Subcutaneous adipose tissue (tissue), 4 donors: Measurements from ENCODE around the gene IL1B. TPM values are rescaled to one million over a fixed set of nuclear protein-coding genes. Genes with fewer than 3 reads are reported as not detected.

Experiments used
- total RNA-seq, 4 donors: library from RNA; depleted of rRNA; stranded (reverse); fragments of >200 nt; gene quantifications; one replicate each; pipeline ENCODE4 v1.1.0, GENCODE V29; 2016
- TF ChIP-seq, protein P1 (sequence below): fragments of 450-650 bp; IDR thresholded peaks from one replicate; pipeline ENCODE4 v1.5.1; 2016; ENCODE audit warnings: low read depth, mild to moderate bottlenecking, control low read depth, antibody characterized with exemption, moderate library complexity

IL1B gene
- total RNA-seq, 4 donors from 2014 or later = 1.1 TPM; not detected in 3

DNA sequence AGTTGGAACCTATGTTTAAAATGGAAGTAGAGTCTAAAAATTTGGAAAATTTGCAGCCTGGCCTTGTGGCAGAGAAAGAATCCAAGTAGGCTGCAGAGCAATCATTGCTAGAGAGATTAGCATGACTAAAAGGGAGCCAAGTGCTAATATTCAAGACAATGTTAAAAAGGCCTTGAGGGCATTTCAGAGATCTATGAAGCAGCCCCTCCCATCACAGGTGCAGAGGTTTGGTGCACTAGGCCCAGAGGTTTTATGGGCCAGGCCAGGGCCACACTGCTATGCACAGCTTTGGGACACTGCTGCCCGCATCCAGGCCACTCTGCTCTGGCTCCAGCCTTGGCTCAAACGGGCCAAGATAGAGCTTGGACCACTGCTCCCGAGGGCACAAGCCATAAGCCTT lies 45.6 kb downstream of the IL1B start:
- TF ChIP-seq, protein P1, sequence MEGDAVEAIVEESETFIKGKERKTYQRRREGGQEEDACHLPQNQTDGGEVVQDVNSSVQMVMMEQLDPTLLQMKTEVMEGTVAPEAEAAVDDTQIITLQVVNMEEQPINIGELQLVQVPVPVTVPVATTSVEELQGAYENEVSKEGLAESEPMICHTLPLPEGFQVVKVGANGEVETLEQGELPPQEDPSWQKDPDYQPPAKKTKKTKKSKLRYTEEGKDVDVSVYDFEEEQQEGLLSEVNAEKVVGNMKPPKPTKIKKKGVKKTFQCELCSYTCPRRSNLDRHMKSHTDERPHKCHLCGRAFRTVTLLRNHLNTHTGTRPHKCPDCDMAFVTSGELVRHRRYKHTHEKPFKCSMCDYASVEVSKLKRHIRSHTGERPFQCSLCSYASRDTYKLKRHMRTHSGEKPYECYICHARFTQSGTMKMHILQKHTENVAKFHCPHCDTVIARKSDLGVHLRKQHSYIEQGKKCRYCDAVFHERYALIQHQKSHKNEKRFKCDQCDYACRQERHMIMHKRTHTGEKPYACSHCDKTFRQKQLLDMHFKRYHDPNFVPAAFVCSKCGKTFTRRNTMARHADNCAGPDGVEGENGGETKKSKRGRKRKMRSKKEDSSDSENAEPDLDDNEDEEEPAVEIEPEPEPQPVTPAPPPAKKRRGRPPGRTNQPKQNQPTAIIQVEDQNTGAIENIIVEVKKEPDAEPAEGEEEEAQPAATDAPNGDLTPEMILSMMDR = no peak

DNA sequence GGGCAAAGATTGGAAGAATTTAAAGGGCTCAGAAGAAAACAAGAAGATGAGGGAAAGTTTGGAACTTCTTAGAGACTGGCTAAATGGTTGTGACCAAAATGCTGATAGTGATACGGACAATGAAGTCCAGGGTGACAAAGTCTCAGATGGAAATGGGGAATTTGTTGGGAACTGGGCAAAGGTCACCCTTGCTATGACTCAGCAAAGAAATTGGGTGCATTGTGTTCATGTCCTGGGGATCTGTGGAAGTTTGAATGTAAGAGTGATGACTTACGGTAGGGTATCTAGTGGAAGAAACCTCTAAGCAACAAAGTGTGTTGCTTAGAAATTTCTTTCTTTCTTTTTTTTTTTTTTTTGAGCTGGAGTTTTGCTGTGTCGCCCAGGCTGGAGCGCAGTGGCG lies 46.3 kb downstream of the IL1B start:
- TF ChIP-seq, protein P1 = no peak

DNA sequence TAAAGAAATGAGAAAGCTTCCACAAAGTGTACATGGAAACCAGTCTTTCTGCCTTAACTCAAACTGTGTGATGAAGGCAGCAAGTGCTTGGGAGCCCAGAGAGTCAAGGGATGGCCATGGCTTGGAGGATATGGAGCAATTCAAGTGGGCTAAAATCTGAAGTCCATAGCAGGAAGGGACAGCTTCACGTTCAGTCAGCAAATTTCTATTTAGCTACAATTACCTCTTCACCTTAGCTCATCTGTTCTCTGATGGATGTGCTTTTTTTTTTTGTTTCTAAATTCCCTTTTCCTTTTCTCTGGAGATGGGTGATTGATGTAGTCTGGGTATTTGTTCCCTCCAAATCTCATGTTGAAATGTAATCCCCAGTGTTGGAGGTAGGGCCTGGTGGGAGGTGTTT lies 47.4 kb downstream of the IL1B start:
- TF ChIP-seq, protein P1 = no peak

DNA sequence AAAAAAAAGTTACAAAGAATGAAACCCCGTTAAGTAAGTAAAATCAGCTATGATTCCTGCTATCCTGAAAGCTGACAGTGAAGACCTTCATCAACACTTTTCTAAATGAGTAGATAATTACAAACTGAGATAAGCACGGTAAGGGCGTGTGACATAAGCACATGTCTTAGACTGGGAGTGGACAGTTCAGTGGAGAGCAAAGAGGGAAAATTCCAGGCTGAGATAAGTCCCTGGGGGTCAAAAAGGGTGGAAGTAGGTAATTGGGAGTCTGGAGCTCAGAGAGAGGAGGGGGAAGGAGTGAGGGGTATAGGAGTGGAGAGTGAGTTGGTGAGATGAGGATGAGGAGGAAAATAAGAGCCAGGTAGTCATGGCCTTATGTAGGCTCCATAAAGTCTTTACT lies 47.9 kb downstream of the IL1B start:
- TF ChIP-seq, protein P1 = no peak

DNA sequence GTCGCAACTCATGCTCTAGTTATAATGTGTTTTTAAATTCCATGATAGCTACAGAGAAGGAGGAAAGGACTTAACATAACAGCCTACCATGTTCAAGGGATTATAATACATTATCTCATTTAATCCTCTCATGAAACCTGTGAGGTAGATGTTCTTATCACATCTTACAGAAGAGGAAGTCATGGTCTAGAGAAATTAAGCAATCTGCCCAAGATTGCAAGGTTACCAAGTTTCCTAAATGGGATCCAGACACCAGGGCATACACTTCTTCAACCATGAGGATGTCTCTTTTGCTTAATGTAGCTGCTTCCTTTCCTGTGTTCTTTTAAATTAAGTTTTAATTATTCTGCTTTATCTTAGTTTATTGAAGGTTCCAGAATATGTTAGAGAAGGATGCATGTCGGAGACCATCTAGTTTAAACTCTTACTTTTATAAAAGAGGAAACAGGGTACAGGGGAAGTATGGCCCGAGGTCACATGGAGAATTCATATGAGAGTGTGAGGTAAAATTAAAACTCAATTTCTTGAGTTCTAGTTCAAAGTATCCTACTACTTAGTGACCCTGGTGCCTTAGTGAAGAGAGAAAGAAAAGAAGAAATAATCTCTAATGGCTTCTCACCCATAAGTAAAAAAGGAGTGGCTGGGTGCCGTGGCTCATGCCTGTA lies 48.7 kb downstream of the IL1B start:
- TF ChIP-seq, protein P1 = no peak

DNA sequence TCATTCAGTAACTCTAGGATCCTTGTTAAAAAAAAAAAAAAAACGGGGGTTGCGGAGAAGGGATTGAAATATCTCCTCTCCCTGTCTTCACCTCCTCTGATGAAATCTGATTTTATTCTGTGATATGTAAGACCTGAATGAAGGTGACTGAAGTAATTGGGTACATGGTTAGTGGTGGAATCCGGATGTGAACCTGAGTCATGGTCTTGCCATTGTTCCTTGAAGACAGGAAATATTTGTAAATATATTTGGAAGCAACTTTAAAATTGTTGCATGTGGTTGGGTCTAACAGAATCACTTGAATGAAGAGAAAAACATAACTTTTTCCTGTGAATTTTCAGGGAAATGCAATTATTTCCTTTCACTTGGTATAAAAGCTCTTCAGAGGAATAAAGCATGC lies 49.3 kb downstream of the IL1B start:
- TF ChIP-seq, protein P1 = no peak

DNA sequence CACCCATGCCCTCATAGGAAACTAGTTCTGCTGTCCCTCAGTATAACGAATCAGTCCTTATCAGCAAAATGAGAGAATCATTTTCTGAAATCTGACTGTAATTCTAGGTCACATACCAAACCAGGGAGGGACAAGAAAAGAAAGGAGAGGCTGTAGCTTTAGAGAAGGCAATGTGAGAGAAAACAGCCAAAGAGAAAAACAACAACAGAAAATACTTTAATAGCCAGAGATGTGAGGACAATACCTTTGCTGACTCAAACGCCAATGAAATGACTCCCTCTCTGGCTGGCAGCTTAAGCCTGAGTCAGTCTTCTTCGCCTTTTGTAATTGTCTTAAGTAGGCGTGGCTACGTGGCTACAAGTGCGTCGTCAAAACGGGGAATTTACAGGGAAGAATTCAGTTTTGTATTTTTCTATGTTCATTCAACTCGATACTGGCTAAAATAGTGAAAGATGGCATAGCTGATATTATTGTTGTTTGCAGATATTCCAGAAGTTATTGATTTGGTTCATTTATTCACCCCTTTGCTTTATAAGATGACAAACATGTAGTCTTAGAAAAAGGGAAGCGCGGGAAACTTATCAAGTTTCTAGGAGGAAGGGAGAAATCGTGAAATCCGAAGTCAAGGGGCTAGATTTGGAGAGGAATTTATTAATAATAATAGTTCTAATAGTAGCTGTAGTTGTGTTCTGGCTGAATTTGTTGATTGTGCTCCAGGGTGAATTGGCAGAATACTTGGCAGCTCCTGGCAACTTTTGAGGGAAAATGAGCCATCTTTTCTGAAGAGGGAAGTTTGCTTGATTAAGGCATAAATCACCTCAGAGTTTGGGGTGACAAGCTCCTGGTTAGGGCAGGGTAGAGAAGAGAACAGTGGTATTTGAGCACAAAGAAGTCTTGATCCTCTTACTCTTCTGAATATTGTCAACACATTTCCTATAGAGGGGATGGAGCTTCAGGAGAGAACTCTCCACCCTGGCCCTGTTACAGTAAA lies 52.1 kb downstream of the IL1B start, which contains the start of gene IL1A:
IL1A (minus strand) TSS at position 295 of the 991 bp plus-strand sequence. CDS start 723 bp downstream, outside the sequence.
- TF ChIP-seq, protein P1 = no peak
